Stomach smooth muscle (tissue), 2 donors: ENCODE data around the gene COX4I2.
"Not testable (repeated sequence)": the region's sequence is repeated elsewhere in the genome, so short reads cannot be mapped to it uniquely, and the experiment has no call there.

Experiments
- H3K27ac ChIP-seq: one replicate; pipeline ENCODE4 v1.7.0; 2013; ENCODE audit warnings: mild to moderate bottlenecking, low read length, inconsistent platforms
- H3K27me3 ChIP-seq, 2 donors: one replicate each; pipeline ENCODE4 v1.7.0; 2013; ENCODE audit warnings: low read length in 2 of 2; ENCODE audit not compliant: insufficient read depth in 2 of 2, control insufficient read depth in 1 of 2
- H3K36me3 ChIP-seq, 2 donors: one replicate each; pipeline ENCODE4 v1.7.0; 2013; ENCODE audit warnings: low read length in 2 of 2; ENCODE audit not compliant: control insufficient read depth in 2 of 2, insufficient read depth in 2 of 2
- H3K4me1 ChIP-seq: one replicate; pipeline ENCODE4 v1.7.0; 2013; ENCODE audit warnings: low read length; ENCODE audit not compliant: control insufficient read depth, insufficient read depth
- H3K4me3 ChIP-seq, 2 donors: one replicate each; pipeline ENCODE4 v1.7.0; 2013; ENCODE audit warnings: low read length in 2 of 2
- H3K9ac ChIP-seq, 2 donors: one replicate each; pipeline ENCODE4 v1.7.0; 2013; ENCODE audit warnings: low read length in 2 of 2, mild to moderate bottlenecking in 1 of 2
- H3K9me3 ChIP-seq, 2 donors: one replicate each; pipeline ENCODE4 v1.7.0; 2013; ENCODE audit warnings: low read length in 2 of 2; ENCODE audit not compliant: control insufficient read depth in 2 of 2
- donor health status: healthy.
- donor health status: Pancreatic carcinoma.

Gene COX4I2

DNA sequence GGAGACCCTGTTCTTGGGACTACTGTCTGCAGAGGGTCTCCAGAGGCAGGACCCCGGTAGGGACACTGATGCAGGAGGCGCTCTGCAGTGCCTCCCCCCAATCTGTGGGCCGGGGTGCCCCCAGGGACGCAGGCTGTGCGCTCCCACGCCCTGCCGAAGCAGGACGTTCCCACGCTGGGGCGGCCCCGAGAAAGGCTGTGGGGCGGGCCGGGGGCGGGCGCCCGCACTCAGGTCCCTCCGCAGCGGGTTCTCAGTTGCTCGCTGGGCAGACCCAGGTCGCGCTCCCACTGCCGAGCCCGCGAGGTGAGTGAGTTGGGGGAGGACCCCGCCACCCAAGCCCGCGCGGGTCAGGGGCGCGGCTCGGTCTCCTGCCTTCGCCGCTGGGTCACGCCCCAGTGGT lies at the start of gene COX4I2:
Gene COX4I2, plus strand, starts transcription at position 253 of the 400 bp plus-strand sequence. CDS start 1,106 bp downstream, outside the sequence.
- Histone ChIP-seq H3K4me1 (no peaks in the 10 kb centered on the region), H3K27ac (no peak within 1 kb of the TSS), H3K9ac (no peak within 1 kb of the TSS), H3K4me3 (no peak within 1 kb of the TSS), H3K36me3 (no peaks in the 10 kb centered on the region), H3K27me3 (peaks cover 5 to 14% of the 10 kb centered on the region in 2 donors), H3K9me3 (no peaks in the 10 kb centered on the region)

DNA sequence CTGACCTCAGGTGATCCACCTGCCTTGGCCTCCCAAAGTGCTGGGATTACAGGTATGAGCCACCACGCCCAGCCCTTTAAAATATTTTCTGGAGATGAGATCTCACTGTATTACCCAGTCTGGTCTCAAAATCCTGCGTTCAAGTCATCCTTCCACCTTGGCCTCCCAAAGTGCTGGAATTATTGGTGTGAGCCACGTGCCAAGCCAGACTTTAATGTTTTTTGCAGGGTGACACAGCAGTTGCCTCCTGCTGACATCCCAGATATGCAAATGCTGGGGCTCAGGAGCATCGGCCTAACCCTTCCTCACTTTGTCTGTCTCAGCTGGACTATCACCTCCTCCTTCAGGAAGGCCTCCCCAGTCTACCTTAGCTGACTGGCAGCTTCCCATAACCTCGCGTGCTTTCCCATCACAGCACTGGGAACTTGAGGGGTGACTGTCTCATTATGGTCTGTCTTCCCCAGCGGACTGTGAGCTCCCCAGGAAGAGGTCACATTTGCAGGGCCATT lies 46.9 kb upstream of the COX4I2 start:
- Histone ChIP-seq H3K27me3 (no peaks in the 10 kb centered on the region), H3K36me3 (no peaks in the 10 kb centered on the region), H3K27ac (no peak overlapping the region), H3K9ac (no peak overlapping the region), H3K4me1 (peaks cover 11% of the 10 kb centered on the region), H3K9me3 (no peaks in the 10 kb centered on the region), H3K4me3 (no peak overlapping the region)

DNA sequence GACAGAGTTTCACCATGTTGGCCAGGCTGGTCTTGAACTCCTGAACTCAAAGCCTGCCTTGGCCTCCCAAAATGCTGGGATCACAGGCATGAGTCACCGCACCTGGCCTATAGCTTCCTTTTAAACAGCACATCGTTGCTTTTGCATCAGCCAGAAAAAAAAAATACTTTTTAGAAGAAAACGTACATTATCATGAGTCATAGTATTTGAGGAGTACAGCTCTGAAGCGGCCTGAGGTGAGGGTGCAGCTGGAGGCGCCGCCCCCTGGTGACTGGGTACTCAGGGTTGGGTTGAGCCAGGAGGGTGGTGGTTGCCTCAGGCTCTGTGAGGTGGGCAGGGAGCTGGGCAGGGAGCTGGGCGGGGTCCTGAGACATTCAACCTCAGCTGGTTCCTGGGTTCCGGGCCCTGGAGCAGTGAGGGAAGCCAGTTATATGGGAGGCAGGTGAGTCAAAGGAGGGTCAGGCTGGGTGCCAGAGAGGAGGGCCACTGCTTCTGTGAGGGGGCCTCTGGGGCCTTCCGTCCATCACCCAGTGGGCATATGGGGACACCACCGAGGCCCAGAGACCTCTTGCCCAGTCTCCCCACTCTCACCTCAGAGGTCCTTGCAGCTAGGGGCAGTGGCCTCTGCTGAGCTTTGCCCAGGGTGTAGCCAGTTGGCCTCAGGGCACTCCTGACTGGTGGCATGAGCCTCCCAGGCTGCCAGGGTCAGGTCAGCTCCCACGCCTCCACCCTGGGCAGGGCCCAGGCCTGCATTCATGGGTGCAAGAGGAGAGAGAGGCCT lies 44.3 kb upstream of the COX4I2 start:
- no peak overlapping the region for H3K27ac ChIP-seq
- no peaks in the 10 kb centered on the region for H3K36me3 ChIP-seq
- H3K9me3 ChIP-seq = no peaks in the 10 kb centered on the region
- H3K27me3 ChIP-seq = no peaks in the 10 kb centered on the region
- H3K9ac ChIP-seq = no peak overlapping the region
- no peak overlapping the region for H3K4me3 ChIP-seq
- peaks cover 9% of the 10 kb centered on the region for H3K4me1 ChIP-seq

- Histone ChIP-seq H3K9me3 (no peaks in the 10 kb centered on the region), H3K27ac (no peak overlapping the region), H3K27me3 (no peaks in the 10 kb centered on the region), H3K9ac (no peak overlapping the region), H3K4me1 (peaks cover 9% of the 10 kb centered on the region), H3K36me3 (no peaks in the 10 kb centered on the region), H3K4me3 (no peak overlapping the region)
Measured at GRCh38 chr20:31594002-31594557, 43.6 kb upstream of the COX4I2 start.

DNA sequence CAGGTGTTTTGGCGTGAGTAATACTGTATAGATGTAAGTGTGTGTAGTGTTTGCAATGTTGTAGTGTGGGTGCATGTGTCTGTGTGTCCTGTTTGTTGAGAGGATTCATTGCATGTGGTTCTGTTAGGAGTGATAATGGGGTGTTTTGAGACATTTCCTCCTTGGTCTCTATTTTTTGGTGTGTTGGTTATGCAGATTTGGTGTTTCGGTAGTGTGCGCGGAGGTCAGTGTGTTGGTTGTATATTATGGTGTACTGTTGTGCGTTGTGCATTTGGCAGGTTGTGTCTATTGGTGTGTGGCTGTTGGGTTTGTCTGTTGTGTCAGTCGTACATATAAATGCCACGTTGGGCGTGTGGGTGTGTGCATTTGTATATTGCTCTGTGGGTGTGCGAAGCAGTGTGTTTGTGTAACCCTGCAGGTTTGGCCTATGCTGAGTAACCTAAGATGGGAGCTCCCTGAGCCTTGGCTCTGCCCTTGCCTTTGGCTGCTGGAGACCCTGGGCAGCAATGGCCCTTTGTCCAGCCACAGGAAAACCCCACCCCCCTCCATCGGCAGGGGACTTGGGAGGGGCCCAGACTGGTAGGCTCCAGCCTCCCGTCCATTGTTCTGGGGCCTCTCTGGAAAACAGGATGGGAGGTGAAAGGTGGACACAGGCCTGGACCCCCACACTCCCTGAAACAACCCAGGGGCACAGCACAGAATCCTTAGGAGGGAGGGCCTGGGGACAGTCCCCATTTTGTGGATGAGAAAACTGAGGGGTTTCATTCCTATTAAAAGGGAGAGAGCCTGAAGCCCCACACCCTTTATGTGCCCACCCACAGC lies 42.9 kb upstream of the COX4I2 start:
- no peak overlapping the region for H3K9ac ChIP-seq
- H3K4me3 ChIP-seq = no peak overlapping the region

DNA sequence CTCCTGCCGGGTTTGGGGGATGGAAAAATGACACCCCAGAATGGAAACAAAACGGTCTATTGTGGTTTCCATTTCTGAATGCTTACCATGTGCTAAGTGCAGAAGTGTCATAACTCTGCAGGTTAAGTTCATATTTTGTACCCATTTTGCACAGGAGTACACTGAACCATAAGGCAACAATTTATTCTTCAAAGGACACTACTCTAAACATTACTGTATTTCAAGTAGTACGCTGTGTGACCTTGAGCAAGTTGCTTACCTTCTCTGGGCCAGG lies 42.4 kb upstream of the COX4I2 start:
- Histone ChIP-seq H3K4me1 (peaks cover 9% of the 10 kb centered on the region), H3K4me3 (no peak overlapping the region), H3K9ac (peak overlapping the region in 1 of 2 donors; percentile 36)

More for the DNA sequence above, 42.9 kb upstream of the COX4I2 start:
- no peak overlapping the region for H3K27ac ChIP-seq
- H3K4me1 ChIP-seq = peaks cover 9% of the 10 kb centered on the region
- no peaks in the 10 kb centered on the region for H3K9me3 ChIP-seq
- H3K27me3 ChIP-seq = no peaks in the 10 kb centered on the region
- H3K36me3 ChIP-seq = no peaks in the 10 kb centered on the region

GRCh38 chr20:31595654-31596411 lies 41.9 kb upstream of the COX4I2 start:
- no peaks in the 10 kb centered on the region for H3K9me3 ChIP-seq
- H3K9ac ChIP-seq = peak overlapping the region in 1 of 2 donors; percentile 36
- no peak overlapping the region for H3K4me3 ChIP-seq
- H3K27ac ChIP-seq = peak overlapping the region; percentile 60
- no peaks in the 10 kb centered on the region for H3K27me3 ChIP-seq
- peaks cover 9% of the 10 kb centered on the region for H3K4me1 ChIP-seq
- no peaks in the 10 kb centered on the region for H3K36me3 ChIP-seq

More for the DNA sequence above, 42.4 kb upstream of the COX4I2 start:
- no peaks in the 10 kb centered on the region for H3K36me3 ChIP-seq
- no peaks in the 10 kb centered on the region for H3K9me3 ChIP-seq
- H3K27me3 ChIP-seq = no peaks in the 10 kb centered on the region
- peak overlapping the region; percentile 60 for H3K27ac ChIP-seq

- H3K36me3 ChIP-seq, H3K9me3 ChIP-seq, H3K4me3 ChIP-seq, H3K4me1 ChIP-seq, H3K9ac ChIP-seq, H3K27me3 ChIP-seq: not testable (repeated sequence)
- peak overlapping the region; percentile 41 for H3K27ac ChIP-seq
Measured at GRCh38 chr20:31596412-31596715, 41.3 kb upstream of the COX4I2 start.

GRCh38 chr20:31596831-31597480 lies 40.8 kb upstream of the COX4I2 start:
- H3K27ac ChIP-seq = peak overlapping the region; percentile 41
- no peaks in the 10 kb centered on the region for H3K27me3 ChIP-seq
- no peaks in the 10 kb centered on the region for H3K36me3 ChIP-seq
- H3K9me3 ChIP-seq = no peaks in the 10 kb centered on the region
- peaks cover 9% of the 10 kb centered on the region for H3K4me1 ChIP-seq
- H3K9ac ChIP-seq = no peak overlapping the region
- no peak overlapping the region for H3K4me3 ChIP-seq

DNA sequence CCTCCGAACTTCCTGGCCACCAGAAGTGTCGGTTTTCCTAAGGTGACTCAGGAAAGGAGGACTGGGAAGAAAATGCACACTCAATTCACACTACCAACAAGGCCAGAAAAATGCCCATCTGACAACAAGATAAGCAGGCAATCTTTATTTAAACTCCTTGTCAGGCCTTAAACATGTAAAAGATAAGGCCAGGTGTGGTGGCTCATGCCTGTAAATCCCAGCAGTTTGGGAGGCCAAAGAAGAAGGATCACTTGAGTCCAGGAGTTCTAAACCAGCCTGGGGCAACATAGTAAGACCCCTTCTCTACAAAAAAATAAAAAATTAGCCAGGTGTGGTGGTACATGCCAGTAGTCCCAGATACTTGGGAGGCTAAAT lies 40.2 kb upstream of the COX4I2 start:
- Histone ChIP-seq H3K36me3 (no peaks in the 10 kb centered on the region), H3K27me3 (no peaks in the 10 kb centered on the region), H3K27ac (no peak overlapping the region)

More for the DNA sequence above, 40.2 kb upstream of the COX4I2 start:
- Histone ChIP-seq H3K9me3 (no peaks in the 10 kb centered on the region), H3K4me1 (peaks cover 9% of the 10 kb centered on the region), H3K4me3 (no peak overlapping the region), H3K9ac (no peak overlapping the region)
